ENCODE results near the gene GSTM4.
"Not testable (repeated sequence)": the region's sequence is repeated elsewhere in the genome, so short reads cannot be mapped to it uniquely, and the experiment has no call there.

GSTM4 gene

DNA sequence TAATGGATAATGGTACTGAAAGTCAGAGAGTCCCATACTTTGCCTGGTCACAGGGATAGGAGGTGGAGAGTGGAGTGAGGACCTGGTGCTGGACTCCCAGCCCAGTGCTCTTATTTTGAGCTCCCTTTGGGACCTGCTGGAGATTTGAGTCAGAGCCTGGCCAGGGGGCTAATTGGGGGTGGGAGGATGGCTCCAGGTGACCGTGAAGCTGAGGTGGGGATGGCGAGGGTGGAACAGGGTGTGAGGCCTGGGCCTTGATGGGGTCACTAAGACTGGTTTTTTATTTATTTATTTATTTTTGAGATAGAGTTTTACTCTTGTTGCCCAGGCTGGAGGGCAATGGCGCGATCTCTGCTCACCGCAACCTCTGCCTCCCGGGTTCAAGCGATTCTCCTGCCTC, 18.5 kb upstream of the GSTM4 start:
- no peak for DNase-seq (ENCODE audit: low spot score)

DNA sequence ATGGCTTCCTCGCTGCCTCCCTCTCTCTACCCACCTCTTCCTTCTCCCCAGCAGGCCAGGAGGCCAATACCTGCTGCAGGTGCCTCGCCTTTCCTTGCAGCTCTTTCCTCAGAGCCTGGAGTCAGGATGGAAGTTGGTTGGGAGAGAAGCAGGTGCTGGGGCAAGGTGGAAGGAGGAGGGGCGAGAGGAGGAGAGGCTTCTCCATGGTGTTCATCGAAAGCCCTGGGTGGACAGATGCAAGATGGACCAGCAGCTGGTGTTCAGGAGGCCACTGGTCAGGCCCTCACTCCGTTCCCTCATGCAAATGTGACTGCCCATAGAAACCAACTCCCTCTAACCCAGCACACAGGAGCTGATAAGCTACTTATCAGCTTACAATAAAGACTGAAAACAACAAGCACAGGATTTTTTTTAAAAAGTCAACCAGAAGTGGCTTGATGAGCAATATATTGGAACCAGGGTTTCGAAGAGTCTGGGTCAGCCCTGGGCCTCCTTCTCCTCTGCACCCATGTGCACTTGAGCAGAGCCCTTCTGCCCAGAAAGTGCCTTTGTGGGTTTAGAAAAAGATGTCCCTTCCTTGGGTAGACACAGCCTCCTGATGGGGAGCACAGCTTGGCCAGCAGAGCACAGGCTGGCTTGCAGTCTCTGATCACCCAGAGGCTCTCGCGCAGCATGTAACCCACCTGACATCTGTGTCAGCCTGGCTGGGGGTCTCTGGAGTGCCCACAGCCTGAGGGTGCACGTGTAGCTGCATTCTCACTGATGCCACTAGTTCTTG, 16.6 kb upstream of the GSTM4 start:
- DNase-seq (ENCODE audit: low spot score) = no peak

DNA sequence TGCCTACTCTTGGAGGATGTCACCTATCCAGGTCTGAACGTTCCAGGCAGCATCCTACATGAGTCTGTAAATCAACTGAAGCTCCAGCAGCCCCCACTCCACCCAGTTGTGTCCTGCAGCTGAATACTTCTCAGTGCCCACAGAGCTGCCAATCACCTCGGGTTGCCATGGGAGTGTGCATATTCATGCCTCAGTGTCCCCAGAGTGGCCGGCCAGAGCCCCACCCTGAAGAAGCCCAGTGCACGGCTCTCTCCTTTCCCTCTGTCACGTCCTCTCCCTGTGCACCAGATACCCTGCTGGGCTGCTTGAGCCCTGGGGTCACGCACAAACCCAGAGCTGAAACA, 16.1 kb upstream of the GSTM4 start:
- DNase-seq (ENCODE audit: low spot score) = no peak

DNA sequence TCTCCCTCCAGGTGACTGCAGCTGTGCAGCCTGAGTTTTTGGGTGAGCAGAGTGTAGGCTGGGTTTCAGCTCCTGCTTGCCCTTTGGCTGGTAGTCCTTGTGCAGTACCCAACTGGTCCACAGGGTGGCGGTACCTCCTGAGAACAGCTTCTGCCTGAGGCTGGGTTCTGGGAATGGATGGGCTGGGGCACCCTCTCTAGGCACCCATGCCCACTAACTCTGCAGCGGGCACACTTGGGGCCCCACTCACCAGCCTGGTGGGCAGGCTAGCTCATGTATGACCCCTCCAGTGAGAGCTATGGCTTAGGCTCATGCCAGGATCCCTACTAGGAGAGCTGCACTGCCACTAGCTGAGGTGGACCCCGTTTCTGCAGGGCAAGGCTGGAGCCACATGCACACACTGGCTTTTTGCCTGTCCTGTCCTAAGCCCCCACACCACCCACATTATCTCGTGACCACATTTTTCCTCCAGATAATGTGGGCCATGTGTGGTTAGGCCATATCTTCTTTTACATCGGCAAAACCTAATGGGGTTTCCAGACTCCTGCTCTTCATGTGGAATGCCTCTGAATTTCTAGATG, 15.5 kb upstream of the GSTM4 start:
- peak; percentile 69 for DNase-seq (ENCODE audit: low spot score)

DNA sequence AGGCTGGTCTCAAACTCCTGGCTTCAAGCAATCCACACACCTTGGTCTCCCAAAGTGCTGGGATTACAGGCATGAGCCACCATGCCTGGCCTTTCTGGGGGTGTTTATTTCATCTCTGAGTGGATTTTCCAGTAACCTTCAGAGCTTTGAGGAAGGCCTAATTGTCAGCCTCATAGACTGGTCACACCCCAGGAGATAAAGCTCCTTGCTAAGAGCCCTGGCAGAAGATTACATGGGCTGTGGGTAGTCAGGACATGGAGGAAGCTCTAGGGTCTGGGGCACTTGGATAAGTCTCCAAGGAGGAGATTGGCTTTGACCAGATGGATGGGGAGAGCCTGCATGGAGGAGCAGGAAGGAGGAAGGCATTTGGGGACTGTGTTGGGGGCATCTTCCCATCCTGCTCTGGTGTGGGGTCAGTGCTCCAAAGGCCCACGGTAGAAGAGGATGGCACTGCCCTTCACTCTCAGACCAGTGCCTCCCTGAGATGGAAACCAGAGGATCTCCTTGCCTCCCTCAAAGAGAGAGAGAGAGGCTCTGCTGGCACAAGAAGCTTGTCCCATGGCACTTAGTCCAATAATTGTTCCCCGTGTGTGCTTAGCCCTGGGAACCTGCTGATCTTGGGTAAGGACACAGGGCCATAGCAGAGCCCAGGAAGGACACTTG, 14.7 kb upstream of the GSTM4 start:
- DNase-seq (ENCODE audit: low spot score) = no peak

DNA sequence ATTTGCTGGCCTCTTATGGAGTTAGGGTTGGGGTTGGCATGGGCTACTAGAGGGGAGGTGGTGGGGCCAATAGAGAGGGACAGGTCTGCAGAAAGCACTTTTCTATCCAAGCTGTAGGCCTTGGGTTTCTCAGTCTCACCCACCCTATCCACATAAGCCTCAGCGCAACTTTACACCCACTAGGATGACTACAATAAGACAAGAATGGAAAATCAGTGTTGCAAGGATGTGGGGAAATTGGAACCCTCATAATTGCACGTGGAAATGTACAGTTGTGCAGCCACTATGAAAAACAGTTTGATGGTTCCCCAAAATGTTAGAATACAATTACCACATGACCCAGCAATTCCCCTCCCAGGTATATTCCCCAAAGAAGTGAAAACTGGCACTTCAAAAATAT, 14.0 kb upstream of the GSTM4 start:
- DNase-seq (ENCODE audit: low spot score) = no peak

DNA sequence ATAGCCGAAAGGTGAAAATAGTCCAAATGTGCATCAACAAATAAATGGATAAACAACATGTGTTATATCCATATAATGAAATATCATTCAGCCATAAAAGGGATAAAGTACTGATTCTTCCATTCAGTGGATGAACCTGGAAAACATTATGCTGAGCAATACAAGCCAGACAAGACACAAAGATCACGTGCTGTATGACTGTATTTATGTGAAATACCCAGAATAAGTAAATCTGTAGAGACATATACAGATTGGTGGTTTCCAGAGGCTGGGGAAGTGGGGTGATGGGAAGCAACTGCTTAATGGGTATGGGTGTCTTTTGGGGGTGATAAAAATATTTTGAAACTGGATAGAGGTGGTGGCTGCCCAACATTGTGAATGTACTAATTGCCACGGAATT, 13.3 kb upstream of the GSTM4 start:
- no peak for DNase-seq (ENCODE audit: low spot score)

DNA sequence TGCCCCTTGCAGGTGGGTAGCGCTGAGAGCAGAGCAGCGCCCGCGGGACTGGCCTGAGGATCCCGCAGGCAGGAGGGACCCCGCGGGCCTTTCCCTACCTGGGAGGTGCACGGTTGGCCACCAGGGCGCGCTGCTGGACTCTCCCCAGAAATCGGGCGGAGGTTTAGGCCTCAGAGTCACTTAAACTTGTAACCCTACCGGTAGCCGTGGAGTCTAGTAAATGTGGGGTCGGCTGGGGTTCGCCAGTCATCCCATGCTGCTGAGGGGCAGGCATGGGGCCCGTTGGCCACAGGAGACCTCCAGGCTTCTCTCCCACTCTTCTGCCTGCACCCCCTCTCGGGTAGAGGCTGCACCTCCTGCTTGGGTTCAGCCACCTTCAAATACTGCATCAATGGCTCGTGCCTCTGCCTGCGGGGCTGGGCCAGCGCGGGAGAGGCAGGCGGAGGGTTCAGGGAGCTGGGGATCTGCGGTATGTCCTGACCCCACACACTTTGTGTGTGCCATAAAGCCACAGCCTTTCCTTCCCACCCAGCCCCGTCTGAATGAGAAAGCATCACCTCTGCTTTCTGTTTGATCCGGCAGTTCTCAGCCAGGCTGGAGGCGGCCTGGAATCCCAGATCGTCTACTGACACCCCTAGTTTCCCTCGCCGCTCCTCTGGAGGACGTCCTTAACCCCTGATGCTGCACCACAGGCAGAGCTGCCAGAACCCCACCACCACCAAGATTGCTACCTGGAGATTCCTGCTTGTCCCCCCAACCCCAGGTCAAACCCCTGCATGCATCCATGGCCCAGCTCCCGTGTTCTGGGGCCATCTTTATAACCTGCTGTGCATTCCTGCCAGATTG, 12.3 kb upstream of the GSTM4 start:
- DNase-seq (ENCODE audit: low spot score) = peak; percentile 85

DNA sequence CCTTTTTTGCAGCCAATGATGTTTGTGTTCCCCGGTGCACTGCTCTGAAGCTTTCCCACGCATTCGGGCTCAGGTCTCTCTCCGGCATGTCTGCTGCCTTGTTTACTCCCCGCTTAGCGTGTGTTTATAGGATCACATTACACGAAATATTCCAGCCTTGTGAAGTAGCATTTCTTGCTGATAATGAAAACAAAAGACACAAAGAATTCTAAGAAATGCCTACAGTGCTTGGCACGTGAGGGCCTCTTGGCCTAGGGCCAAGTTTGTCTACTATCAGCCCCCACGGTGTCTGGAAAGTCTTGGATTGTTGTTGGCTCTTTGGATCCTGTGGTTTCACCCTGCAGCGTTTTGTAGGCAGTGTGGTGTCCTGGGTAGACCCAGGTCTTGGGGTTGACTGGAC, 11.2 kb upstream of the GSTM4 start:
- no peak for DNase-seq (ENCODE audit: low spot score)

DNA sequence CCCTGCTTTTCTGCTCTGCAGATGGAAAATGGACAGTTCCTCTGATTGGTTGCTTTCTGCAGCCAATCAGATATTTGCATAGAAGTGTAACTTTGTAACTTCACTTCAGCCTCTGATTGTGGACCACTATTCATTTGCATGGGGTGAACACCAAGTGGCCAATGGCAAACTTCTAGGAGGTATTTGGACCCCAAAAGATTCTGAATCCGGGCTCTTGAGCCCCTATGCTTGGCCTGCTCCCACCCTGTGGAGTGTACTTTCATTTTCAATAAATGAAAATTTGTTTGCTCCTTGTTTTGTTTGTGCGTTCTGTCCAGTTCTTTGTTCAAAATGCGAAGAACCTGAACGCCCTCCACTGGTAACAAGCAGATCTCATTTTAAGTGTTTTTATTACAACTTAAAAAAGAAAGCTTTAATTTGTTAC, 6.4 kb upstream of the GSTM4 start:
- DNase-seq (ENCODE audit: low spot score) = no peak

DNA sequence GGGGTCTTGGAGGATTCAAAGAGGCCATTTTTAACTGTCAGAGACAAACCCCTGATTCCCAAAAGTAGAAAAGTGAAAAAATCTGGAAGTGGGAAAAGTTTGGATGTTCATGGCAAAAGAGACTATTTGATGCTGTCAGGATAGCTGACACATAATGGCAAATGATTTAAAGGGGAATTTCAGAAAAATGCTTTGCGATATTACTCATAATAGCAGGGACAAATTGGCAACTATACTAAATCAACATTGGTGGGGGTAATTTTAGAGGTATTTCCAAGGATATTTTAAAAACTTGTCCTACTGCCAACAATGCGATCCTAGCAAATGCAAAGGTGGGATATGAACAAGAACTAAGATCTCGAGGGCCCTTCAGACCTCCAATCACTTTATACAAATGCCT, 5.3 kb upstream of the GSTM4 start:
- DNase-seq (ENCODE audit: low spot score) = no peak

DNA sequence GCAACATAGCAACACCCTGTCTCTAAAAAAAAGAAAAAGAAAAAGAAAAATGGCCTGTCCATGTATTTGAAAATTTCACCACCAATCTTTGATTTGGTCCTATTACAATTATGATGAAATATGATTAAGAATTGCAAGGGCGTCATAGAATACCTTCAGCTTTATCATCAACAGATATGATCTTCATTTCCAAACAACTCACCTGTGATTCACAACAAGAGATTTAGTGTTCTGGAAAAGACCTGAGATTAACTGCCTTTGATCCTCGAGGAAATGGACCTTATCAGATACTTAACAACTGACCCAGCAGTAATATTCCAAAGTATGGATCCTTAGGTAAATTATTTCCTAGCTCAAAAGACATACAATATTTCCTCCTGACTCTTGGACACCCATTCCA, 3.5 kb upstream of the GSTM4 start:
- peak; percentile 19 for DNase-seq (ENCODE audit: low spot score)

DNA sequence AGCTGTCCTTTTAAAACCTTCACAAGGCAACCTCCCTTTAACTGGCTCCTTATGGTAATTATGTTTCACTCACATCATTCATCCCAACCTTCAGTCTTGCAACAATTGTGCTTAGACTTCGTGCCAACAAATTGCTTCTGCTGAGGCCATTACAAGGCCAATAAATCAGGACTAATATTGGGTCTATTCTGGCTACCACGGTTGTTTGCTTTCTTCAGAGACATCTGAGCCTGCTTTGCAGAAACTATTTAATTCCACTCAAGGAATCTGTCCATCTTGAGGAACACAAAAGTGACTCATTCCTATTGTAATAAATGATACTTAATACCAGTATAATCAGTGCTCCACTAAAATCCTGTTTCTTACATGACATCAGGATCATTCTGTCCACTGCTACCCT, 2.6 kb upstream of the GSTM4 start:
- DNase-seq (ENCODE audit: low spot score) = no peak

DNA sequence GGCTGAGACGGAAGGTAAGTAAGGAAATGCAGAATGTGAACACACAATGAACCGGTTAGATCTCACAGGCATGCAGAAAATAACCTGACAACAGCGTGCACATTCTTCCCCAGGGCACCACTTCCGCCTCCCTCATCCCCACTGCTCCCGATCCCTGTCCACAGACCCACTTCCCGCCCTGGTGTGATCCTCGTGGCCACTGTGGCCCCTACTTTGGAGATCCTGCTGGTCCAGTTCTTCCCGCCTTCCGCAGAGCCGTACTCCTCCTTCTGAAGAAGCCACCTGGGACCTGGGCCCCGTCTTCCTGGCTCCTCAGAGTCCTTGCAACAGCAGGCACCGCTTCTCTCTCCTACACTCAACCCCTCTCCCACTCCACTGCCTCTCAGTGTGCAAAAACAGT, 1.4 kb upstream of the GSTM4 start:
- DNase-seq (ENCODE audit: low spot score) = no peak

DNA sequence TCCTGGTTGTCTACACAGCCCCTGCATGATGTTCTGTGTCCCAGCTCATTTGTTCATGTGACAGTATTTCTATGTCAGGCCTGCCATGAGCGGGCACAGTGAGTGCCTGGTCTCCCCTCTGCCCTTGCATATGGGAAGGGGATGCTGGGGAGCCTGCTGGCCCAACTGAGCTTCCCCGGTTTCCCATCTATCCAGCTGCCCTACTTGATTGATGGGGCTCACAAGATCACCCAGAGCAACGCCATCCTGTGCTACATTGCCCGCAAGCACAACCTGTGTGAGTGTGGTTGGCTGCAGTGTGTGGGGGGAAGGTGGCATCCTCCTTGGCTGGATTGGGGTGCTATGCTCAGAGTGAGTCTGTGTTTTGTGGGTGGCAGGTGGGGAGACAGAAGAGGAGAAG, 1.5 kb downstream of the GSTM4 start:
- no peak for DNase-seq (ENCODE audit: low spot score)

DNA sequence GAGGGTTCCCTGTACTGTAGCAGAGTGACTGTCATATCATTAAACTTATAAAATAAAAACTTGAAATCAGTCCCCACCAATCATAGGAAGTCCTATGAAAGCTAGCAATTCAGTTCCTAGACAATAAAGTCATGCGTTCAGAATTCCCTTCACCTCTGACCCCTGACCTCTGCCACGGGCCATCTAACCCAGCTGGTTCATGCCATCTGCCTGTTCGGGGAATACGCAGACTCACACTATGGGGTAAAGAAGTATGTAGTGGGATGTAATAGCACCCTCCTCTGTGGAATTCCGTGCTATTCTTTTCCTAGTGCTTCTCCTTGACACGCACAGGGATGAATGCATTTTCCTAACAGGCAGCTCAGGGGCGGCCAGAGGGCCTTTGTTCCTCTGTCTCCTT, 2.1 kb downstream of the GSTM4 start:
- DNase-seq (ENCODE audit: low spot score) = no peak

DNA sequence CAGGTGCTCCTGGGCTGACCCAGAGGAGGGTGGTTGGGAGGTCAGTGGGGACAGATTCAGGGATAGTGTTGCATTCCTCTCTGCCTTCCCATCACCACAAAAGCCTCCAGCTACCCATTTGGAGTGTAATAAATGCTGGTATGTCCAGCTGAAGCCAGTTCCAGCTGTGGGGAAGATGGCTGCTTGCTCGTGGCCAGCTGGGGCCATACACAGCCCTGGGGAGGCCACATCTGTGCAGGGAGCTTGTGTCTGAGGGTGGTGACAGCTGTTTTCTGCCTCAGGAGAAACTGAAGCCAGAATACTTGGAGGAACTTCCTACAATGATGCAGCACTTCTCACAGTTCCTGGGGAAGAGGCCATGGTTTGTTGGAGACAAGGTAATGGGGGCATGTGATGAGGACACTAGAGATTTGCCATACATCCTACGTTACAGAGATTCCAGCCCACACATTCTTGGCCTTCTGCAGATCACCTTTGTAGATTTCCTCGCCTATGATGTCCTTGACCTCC, 2.7 kb downstream of the GSTM4 start:
- no peak for DNase-seq (ENCODE audit: low spot score)

DNA sequence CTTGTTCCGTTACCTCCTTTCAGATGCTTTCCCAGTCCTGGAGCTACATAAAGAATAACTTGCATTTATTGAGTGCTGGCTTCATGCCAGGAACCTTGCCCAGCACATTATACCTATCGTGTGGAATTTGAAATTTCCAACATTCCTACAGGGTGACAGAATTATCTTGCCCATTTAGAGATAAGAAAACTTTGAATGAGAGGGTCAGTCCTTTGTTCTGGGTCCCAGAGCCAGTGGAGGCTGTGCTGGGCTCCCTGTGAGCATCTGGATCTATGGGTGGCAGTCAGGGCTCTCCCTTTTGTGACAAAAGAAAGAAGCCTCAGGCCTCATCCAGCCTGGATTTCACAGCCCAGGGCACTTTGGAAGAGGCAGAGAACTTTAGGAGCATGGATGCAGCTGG, 3.2 kb downstream of the GSTM4 start:
- DNase-seq (ENCODE audit: low spot score) = no peak

DNA sequence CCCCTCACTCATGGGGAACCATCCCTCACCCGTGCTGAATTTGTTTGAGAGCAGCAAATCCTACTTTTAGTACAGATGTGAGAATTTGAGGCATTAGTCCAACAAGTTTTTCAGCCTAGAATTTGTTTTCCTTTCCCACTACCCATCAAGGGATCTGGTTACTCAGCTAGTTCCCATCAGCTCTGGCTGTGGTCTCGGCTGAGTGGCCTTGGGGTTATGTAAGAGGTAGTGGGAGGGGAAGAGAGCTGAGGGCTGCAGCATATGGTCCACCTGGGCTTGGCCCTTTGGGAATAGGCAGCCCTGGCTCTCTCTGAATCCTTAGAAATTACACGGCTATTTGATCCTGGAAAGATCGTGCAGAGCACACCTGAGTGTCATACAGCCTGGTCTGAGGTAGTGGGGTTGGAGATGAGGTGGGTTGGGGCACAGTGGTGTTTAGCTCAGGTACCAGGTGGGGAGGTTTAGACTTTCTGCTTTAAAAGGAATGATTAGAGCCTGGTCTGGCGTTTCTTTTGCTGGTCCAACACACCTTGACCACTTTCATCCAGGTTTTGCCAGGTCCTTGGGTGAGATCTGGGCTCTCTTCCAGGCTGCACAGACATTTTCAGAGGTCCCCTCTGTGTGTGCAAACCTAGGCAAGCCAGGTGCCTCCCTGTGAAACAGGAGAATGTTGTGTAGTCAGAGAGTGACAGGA, 4.2 kb downstream of the GSTM4 start:
- no peak for DNase-seq (ENCODE audit: low spot score)

DNA sequence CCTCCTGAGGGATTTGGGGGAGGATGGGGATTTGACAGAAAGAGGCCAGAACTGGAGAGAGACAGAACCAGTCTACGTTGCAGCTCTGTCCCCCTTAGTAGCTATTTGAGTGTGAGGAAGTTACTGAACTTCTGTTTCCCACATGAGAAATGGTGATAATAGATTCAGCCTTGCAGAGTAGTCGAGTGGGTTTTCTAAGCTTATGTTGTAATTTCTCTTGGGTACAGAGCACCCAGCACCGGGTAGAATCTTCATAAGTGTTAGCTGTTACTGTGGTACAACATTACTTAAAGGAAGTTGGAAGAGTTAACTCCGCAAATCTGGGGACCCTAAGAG, 4.8 kb downstream of the GSTM4 start:
- DNase-seq (ENCODE audit: low spot score) = not testable (repeated sequence)

DNA sequence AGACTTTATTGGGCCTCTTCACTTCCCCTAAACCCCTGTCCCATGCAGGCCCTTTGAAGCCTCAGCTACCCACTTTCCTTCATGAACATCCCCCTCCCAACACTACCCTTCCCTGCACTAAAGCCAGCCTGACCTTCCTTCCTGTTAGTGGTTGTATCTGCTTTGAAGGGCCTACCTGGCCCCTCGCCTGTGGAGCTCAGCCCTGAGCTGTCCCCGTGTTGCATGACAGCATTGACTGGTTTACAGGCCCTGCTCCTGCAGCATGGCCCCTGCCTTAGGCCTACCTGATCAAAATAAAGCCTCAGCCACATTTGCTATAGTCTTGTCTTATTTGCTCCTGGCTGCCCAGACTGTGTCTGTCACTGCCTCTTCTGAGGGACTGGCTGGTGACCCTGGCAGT, 5.5 kb downstream of the GSTM4 start:
- DNase-seq (ENCODE audit: low spot score) = no peak

DNA sequence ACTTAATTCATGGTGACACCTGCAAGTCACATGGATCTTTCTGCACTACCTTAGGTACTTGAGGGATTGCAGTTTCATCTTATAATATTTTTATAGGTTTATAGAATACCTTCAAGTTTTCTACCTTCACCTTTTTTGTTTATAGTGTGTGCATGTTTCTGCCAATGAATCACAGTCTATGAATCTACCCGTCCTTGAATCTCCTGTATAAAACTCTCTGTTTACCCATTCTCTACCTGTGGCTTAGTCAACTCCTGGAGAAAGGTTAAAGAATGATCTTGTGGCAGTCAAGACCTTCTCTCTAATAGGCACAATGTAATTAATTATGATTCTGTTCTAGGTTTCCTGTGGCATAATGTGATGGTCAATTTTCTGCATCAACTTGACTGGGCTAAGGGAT, 8.8 kb downstream of the GSTM4 start:
- DNase-seq (ENCODE audit: low spot score) = no peak

Data from LoVo (cell line).